SH-SY5Y (cell line): ENCODE data around the gene PRR7.

Experiments used
- GATA2 ChIP-seq: IDR thresholded peaks from 2 replicates; pipeline ENCODE4 v1.6.1; 2011; ENCODE audit warnings: mild to moderate bottlenecking, low read depth, low read length
- GATA3 ChIP-seq: IDR thresholded peaks from 2 replicates; pipeline ENCODE4 v1.6.1; 2011; ENCODE audit warnings: low read depth, mild to moderate bottlenecking, low read length, moderate library complexity

PRR7 gene

DNA sequence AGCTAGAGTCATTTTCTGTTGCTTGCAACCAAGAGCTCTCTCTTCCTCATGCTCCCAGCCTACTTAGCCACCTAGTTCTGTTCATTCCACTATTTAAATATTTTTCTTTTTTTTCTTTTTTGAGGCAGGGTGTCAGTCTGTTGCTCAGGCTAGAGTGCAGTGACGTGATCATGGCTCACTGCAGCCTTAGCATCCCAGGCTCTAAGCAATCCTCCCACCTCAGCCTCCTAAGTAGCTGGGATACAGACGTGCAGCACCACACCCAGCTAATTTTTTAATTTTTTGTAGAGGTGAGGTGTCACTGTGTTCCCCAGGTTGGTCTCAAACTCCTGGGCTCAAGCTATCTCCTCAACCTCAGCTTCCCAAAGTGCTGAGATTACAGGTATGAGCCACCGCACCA, 32.1 kb upstream of the PRR7 start:
- TF ChIP-seq GATA2: no peak
- TF ChIP-seq GATA3: no peak

DNA sequence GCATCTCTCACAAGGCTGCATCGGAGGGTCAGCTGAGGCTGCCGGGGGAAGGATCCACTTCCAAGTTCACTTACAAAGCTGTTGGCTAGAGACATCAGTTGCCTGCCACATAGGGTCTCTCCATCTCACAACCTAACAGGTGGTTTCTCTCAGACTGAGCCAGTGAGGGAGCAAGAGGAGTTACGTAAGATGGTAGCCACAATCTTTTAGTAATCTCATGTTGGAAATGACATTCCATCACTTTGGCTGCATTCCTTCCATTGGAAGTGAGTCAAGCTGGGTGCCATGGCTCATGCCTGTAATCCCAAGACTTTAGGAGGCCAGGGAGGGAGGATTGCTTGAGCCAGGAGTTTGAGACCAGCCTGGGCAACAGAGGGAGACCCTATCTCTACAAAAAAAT, 27.6 kb upstream of the PRR7 start:
- no peak for TF ChIP-seq GATA3
- TF ChIP-seq GATA2: no peak

DNA sequence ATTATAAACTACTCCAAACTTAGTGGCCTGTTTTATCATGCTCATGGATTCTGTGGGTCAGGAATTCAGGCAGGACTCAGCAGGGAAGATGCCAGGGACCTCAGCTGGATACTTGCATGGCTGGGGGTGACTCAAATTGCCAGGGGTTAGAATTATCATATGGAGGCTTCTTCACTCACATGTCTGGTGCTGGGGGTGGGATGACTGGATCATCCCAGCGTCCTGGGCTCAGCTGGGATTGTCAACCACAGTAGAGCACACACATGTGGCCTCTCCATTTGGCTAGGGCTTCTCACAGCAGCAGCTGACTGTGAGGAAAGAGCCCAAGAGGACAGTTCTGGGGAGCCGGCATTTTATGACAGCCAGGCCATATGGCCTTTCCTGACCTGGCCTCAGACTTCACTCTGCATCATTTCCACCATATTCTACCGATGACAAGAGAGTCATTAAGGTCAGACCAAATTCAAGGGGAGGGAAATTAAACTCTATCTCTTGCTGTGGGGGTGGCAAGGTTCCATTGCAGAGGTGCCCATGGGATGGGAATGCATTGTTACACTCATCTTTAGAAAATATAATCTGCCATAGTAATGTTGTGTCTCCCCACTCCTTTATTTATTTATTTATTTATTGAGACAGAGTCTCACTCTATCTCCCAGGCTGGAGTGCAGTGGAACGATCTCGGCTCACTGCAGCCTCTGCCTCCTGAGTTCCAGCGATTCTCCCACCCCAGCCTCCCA, 25.4 kb upstream of the PRR7 start:
- no peak for TF ChIP-seq GATA3
- TF ChIP-seq GATA2: no peak

DNA sequence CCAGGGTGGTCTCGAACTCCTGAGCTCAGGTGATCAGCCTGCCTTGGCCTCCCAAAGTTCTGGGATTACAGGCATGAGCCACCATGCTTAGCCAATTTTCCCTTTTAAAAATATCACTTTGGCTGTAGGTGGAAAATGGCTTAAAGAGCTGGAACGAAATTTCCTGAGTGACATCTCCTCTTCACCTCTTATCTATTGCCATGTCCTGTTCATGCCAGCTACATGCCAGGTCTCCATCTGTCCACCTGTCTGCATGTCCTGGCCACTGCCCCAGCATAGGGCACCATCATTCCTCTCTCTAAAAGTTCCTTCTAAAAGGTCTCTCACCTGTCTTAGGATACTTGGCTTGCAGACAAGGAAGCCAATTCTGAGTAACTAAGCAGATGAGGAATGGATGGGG, 22.9 kb upstream of the PRR7 start:
- TF ChIP-seq GATA3 (no peak), GATA2 (no peak)

DNA sequence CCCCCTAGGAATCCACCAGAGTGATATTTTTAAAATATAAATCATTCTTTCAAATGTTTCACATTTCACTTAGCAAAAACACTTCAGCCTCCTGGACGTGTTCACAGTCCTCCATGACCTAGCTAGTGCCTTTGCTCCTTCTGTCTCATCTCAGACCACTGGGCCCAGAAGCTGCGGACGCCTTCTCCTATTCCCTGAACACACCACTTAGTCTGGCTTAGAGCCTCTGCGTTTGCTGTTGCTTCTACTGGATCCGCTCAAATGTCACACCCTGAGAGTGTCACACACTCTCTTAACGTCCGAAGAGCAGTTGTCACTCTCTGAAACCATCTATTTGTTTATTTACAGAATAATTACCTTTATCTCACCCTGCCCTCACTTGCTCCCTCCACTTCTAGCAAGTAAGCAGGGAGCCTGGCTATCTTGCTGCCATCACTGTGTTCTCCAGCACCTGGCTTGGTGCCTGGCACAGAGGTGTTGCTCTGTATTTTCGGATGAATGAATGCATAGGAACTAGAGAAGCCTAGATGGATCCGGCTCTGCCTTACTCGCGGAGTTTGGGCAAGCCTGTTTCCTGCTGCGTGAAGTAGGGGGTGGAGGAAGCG, 21.3 kb upstream of the PRR7 start:
- no peak for TF ChIP-seq GATA2
- TF ChIP-seq GATA3: no peak

DNA sequence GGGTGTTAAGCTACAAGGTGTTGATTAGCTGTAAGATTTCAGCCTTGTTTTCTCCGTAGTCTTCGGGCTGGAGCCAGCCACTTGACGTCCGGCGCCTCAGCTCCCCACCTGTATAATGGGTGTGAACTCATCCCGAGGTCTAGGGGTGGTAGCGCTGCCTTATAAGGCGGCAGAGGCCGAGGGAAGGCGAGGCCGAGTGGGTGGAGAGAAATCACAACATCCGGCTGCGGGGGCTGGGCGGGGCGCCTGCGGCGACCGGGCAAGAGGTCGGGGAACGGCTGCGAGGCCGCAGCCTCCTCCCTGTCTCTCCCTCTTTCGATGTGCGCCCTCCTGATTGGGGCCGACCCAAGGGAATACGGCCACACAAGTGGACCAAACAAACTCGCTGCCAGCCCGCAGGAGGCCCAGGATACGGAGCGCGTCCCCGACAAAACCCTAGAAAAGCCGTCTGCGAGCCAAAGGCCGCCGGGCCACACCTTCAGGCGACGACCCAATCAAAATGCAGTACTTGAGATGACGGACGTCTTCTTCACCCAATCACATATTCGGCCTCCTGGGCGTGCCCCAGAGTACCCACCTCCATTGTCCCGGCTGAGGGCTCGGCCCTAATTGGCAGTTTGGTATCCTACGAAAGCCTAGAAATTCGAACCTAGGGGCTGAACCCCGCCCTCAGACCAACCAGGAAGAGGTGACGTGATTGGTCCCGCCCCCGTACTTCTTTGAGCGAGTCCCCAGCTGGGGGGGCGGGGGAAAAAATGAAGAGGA, 20.6 kb upstream of the PRR7 start:
- TF ChIP-seq GATA3 (no peak), GATA2 (no peak)

DNA sequence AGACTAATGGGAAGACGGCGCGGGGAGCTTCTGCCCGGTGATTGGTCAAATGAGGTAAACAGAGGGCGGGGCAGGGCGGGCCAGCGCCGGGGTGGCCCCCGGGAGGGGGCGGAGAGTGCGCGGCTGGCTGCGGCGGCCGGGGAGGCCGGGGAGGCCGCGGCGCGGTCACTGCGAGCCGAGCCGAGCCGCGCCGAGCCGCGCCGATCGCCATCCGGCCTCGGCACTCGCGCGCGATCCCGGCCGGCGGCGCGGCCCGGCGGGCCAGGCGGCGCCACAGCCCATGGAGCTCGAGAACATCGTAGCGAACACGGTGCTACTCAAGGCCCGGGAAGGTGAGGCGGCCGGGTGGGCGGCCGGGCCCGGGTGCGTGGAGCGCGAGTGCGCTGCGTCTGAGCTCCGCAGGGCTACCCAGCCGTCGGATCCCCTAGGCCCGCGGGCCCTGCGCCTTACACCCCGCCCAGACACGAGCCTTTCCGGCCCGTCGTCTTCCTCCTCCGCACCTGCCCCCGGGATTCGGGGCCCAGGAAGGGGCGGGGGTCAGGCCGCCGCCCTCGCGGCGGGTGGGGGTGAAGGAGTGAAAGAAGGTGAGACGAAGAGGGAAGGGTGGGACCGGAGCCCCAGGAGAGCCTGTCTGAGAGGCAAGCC, 19.9 kb upstream of the PRR7 start, which contains the start of gene GRK6:
GRK6 (plus strand) TSS at position 111 of the 645 bp plus-strand sequence; CDS start at position 281, 170 bp downstream.
- TF ChIP-seq GATA3: no peak
- no peak for TF ChIP-seq GATA2

DNA sequence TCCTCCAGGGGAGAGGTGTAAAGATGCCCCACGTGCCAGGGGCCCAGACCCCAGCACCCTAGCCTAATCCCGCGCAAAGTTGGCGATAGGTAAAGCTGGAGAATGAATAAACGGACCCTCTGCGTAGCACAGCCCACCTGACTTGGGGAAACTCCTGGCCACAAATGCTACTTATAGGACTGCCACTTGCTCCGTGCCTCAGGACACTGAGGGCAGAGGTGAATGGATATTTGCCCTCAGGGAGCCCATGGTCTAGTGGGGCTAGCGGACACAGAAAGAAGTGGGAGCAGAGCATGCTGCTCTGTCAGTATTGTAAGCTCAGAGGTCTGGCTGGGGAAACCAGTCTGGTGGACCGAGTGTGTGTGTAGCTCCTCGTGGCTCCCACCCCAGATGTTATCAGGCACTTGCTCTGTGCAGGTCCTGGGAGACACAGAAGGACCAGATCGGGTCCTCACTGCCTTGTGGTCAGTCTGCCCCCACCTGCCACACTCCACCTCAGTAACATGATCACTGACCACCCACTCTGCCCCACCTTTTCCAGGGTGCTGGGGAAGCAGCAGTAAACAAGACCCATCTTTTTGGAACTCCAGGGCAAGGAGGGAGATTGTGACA, 19.3 kb upstream of the PRR7 start:
- TF ChIP-seq GATA2 (peak; percentile 90), GATA3 (no peak)

DNA sequence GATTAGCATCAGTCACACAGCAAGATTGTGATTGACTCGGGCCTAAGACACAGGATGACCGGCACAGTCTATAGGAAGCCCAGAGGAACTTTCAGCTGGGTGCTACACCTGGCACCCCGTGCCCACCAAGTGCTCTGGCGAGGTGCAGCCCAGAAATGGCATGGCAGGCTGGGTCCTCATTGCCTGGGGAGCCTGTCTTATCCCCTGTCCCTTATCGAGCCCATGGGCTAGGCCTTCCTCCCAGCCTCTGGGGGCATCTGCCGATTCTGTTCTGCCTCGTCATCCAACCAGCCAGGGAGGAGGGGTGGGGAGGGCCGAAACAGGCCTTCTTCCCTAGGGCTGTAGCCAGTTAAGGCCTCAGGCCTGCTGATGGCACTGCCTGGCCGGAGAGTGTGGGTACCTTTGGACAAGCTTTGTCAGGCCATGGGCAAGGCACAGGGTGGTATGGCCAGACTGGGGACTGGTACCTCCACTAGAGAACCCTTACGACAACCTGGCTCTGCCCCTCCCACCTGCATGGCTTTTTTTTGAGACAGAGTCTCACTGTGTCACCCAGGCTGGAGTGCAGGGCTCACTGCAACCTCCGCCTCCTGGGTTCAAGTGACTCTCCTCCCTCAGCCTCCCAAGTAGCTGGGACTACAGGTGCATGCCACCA, 18.6 kb upstream of the PRR7 start:
- TF ChIP-seq GATA3 (no peak), GATA2 (no peak)

DNA sequence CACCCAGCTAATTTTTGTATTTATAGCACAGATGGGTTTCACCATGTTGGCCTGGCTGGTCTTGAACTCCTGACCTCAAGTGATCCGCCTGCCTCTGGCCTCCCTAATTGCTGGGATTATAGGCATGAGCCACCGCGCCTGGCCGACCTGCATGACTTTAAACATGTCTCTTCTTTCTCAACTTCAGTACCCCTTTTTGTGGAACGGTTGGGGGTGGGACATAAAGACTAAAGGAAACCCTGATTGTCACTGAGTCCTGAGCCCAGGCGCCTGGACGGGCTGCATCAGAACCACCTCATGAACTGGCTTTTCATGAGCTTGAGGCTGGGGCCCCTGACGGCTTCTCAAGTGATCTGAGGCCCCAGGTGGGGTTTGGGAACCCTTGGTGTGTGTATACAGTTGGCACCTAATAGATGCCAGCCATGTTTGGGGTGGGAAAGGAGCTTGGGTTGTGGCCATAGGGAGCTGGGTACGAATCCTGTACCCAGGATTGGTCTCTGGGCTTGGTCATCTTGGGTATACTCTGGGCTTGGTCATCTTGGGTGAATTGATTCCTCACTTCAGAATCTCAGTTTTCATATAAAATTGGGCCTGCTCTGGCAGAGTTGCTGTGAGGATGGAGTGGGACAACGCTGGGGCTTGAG, 17.9 kb upstream of the PRR7 start:
- TF ChIP-seq GATA3 (no peak), GATA2 (no peak)

DNA sequence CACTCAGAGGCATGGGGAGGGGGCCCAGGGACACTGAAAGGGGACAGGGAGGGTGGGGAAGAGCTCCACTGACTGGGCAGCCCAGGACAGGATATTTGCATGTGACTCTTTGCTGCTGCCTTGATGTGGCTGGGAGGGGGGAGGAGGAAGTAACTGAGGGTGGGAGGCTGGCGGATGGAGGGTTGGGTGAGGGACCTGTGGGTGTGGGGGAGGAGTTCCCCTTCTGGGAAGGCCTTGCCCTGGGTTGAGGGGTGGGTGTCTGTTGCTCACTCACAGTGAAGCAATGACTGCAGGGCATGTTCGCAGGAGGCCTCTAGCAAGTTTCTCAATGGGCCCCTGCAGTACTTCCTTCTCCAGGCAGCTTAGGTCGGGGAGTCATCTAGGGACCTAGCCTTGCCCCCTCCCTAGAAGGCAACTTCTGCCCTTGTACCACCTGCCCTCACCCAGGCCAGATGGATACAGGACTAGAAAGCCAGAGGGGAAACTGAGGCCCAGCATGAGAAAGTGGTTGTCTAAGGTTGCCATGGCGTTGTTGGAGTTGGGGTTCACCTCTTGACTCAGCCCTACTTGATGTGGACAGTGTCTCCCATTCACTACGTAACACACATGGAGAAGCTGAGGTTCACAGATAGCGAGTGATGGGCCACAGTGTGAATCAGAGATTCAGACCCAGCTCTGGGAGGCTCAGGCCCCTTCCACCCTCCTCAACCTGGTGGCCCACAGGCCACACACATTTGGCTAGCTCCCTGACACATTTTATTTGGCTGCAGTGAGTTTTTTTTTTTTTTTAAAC, 17.2 kb upstream of the PRR7 start:
- no peak for TF ChIP-seq GATA2
- no peak for TF ChIP-seq GATA3
